GM21515 (cell line): ENCODE data around the gene ACKR4.
"Not testable (repeated sequence)": the region's sequence is repeated elsewhere in the genome, so short reads cannot be mapped to it uniquely, and the experiment has no call there.

Experiments used
- ATAC-seq: cut with Tn5 transposase; IDR thresholded peaks from one replicate; pipeline ENCODE4 v1.9.1; 2021; ENCODE audit not compliant: unreplicated experiment

The ACKR4 gene

DNA sequence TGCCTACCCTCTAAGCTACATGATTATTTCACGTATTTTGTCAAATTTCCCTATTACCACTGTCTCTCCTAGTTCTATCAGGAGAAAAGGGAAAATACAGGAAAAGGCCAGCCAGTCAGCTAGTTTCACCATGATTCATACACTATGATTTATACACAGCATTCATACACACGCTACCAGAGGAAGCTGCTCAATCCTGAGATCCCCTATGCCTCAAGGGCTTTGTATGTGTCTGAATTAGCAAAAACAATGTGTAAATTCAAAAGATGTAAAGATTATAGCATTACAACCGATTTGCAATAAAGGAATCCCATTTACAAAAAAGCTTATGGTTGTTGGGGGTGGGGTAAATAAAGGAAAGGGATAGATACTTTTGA is 3.1 kb upstream of the ACKR4 start:
- ATAC-seq, result no peak

DNA sequence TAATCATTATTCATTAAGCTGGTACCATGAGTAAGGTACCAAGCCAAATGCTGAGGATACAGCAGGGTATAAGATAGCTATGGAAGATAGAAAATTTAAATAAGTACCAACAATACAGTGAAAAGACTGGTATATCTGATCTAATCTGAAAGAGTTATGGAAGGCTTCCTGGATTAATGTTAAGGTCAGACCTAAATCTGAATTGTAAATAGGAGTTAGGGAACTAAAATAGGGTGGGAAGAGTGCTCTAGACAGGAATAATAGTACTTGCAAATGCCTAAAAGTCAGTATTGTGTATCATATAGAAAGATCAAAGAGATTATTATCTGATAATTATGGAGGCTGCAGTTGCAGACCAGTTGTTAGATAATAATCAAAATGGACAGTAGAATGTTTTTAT is 2.6 kb upstream of the ACKR4 start:
- ATAC-seq, result no peak

DNA sequence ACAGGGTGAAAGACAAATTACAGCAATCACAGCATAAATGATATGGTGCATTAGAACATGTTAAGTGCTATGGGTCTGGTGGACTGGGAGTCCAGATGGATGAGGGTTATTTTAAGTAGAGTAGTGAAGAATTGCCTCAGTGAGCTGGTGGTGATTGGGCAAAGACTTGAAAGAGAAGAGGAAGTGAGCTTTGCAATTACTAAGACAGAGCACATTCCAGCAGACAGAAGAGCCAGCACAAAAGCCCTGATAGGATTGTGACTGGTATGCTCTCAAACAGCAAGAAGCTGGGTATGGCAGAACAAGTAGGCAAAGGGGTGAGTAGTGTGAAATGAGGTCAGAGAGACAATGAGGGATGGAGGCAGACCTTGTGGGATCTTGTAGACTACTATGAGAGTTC is 2.1 kb upstream of the ACKR4 start:
- ATAC-seq, result no peak

DNA sequence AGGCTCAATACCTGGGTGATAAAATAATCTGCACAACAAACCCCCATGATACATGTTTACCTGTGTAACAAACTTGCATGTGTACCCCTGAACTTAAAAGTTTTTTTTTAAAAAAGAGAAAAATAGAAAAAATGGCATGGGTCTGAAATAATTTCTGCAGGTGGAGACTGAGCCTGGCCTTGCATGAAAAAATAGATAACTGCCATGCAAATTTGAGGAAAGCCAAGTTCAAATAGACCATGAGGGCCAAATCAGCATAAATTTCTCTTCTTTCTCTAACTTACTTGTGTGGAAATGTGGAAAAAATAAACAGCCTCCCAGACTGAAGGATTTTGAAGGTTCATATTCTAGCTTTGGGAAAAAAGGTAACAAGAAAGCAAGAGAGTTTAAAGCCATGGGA is 744 bp upstream of the ACKR4 start:
- no peak for ATAC-seq

DNA sequence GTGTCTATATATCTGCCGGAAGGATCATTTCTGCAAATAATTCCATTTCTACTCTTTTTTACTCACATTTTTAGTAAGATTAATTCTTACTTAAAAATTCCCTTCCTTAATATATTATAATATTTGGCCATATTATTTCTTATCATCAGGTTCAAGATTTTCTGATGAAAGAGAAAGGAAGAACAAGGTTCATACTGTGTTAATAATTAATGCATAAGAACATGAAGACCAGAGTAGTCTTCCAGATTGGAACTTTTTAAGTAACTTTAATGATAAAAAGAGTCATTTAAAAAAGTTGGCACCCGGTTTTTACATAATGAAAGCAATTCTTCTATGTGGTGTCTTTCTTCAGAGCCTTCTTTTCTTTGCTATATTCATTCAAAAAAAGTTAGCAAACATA is 590 bp downstream of the ACKR4 start:
- no peak for ATAC-seq

DNA sequence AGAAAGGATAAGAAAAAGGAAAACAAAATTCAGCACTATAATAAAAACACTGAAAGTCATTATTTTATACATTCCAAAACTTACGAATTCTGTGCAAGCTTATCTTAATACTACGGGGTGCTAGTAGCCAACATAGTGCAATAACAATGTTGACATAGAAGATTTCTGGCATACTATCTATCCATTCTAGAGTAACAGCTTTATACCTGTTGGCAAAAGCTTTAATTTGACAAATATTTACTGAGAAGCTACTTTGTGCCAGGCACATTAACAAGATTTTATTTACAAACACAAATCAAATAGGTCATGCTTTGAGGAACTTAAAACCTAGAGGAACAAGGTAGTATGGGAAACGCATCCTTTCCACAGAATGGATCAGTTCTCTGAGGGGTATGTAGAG is 1.1 kb downstream of the ACKR4 start:
- ATAC-seq, result no peak

DNA sequence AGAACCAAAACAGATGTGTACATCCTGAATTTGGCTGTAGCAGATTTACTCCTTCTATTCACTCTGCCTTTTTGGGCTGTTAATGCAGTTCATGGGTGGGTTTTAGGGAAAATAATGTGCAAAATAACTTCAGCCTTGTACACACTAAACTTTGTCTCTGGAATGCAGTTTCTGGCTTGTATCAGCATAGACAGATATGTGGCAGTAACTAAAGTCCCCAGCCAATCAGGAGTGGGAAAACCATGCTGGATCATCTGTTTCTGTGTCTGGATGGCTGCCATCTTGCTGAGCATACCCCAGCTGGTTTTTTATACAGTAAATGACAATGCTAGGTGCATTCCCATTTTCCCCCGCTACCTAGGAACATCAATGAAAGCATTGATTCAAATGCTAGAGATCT is 3.5 kb downstream of the ACKR4 start:
- ATAC-seq, result not testable (repeated sequence)

DNA sequence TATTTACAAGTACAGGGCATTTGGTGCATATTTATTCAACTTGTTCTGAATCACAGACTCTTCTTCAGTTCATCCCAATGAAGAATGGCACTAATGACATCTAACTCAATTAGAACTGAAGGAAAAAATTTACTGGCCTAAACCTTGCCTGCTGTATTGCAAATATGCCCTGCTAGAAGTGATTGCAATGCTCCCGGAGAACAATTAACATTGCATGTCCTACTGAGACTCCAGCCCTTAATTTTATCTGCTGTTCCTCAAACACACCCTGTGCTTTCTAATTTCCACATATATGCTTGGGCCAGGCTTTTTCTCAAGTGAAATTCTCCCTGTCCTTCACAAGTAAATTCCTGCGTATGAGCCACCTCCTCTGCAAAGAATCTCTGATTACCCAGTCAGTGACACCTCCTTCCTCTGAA is 8.3 kb downstream of the ACKR4 start:
- no peak for ATAC-seq

DNA sequence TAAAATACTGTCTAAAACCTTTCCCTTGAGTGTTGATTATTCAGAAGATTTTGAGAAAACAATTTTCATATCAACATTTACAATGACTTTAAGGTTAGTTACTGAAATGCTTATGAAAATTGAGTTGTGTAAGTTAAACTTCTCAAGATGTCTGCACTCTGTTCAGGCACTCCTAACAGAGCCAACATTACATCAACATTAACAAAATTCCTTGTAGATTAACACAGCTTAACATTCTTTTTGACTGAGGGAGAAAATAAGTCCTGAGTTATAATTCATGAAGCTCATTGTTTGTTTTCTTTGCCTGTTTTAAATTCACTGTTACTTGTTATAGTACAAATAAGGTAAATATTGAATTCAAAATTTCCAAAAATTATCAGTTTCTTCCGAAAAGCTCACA is 9.0 kb downstream of the ACKR4 start:
- no peak for ATAC-seq

DNA sequence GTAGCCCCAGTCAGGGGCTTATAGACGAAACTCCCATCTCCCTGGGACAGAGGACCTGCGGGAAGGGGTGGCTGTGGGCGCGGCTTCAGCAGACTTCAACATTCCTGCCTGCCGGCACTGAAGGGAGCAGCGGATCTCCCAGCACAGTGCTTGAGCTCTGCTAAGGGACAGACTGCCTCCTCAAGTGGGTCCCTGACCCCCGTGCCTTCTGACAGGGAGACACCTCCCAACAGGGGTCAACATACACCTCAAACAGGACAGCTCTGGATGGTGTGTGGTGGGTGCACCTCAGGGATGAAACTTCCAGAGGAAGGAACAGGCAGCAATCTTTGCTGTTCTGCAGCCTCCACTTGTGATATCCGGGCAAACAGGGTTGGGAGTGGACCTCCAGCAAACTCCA is 9.6 kb downstream of the ACKR4 start:
- ATAC-seq, result not testable (repeated sequence)

DNA sequence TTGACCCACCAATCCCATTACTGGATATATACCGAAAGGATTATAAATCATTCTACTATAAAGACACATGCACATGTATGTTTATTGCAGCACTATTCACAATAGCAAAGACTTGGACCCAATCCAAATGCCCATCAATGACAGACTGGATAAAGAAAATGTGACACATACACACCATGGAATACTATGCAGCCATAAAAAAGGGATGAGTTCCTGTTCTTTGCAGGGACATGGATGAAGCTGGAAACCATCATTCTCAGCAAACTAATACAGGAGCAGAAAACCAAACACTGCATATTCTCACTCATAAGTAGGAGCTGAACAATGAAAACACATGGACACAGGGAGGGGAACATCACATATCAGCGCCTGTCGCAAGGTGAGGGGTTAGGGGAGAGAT is 18.2 kb downstream of the ACKR4 start:
- ATAC-seq, result not testable (repeated sequence)

DNA sequence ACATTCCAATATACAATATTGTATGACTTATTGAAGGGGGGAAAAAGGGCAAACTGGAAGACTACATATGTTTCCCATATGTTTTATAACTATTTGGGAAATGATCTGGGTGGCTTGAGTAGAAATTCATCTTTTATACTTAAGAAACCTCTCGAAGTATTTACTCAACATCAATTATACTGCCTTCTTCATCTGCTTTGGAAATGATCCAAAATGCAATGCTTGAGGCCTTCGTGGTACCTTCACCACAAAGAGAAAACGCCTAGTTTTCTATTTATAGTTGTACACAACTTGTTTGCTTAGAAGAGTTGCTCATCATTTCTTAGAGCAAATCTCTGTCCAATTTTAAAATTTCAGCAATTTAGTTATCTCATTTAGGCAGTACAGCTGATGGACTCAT is 18.8 kb downstream of the ACKR4 start:
- no peak for ATAC-seq

DNA sequence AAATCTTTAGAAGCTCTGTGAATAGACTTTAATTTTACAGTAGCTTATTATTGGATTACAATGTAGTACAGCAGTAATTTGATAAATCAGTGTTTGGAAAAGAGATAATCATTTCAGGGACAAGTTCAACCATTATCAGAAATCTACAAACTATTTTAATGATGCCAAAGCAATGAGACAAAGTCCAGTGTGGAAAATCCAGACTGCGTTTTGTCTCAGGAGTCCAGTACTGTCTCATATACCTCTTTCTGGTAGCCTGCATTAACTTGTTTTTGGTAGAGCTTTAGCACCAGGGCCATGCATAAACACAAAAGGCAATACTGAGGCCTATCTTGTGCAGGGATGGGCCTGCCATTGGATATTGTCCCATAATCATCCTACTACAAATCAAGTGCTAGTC is 19.7 kb downstream of the ACKR4 start:
- ATAC-seq, result no peak

DNA sequence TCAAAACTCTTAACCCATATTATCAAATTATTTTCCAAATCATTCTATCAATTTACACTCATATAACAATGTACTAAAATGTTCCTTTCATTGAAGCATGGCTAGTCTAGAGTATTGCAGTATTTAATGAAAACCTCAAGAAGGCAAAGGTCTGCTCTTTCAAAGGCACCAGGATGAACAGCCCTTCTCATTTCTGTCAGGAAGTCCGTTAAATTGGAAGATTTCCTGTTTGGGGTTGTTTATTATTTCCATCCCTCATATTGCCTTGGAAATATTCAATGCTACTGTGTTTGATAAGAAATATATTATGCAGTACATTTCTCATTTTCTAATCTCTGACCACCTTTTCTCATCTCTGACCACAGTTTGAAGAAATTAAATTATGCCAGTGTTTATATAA is 25.1 kb downstream of the ACKR4 start:
- no peak for ATAC-seq

DNA sequence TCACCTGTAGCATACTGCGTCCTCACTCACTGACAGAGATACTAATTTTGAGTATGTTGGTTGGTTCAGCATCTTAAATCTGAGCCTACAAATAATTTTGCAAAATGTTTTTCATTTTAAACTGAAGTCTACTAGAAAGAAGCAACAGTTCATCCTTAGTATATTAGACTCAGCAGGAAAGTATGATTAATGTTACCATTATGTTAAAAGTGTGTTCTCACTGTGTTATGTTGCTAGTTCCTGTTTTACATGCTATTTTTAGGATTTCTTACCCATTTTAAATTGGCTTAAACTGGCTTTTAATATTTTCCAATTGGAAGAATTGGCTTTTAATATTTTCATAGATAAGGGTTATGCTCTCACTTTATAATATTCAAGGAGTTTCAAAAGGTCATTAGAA is 25.7 kb downstream of the ACKR4 start:
- no peak for ATAC-seq

DNA sequence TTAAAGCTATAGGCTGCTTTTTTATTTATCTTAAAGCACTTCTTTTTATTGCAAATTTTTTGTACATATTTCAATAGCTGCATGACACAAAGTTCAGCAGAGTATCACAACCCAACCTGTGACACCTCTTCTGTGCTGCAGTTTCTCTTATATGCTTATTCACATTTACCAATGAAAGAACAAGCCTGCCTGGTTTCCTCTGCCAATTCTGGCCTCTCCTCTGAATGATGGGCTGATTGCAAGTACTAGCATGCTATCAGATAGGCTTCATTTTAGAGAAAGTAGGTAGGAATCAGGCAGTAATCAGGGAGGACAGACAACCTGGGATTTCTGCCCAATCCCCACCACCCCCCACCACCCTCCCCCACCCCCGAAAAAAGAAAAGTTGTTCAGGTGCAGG is 26.6 kb downstream of the ACKR4 start:
- no peak for ATAC-seq

DNA sequence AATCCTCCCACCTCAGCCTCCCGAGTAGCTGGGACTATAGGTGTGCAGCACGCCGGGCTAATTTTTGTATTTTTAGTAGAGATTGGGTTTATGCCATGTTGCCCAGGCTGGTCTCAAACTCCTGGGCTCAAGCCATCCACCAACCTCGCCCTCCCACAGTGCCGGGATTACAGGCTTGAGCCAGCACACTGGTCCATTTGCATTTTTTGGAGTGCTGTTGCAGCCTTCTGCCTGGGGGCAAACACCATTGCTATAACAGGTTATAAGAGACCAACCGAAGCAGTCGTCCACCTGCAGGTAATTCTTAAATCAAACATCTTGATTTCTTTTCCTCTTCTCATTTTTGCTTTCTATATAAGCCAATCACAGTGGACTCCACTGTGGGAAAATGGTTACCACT is 27.7 kb downstream of the ACKR4 start:
- no peak for ATAC-seq

DNA sequence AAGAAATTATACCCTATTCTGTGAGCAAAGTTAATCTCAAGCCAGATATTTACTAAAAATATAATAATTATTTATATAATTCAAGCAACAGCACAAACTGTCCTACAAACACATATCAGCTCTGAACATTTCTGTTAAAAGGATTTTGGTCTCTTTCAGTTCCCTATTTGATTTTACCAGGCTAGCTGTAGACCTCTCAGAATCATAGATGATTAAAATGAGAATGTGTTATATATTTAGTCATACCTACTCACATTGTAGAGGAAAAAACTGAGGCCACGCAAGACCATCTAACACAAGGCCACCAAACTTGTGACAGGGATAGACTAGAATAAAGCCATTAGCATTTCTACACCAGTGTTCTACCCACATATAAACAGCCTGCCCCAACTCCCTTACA is 28.5 kb downstream of the ACKR4 start:
- peak; percentile 79 for ATAC-seq

DNA sequence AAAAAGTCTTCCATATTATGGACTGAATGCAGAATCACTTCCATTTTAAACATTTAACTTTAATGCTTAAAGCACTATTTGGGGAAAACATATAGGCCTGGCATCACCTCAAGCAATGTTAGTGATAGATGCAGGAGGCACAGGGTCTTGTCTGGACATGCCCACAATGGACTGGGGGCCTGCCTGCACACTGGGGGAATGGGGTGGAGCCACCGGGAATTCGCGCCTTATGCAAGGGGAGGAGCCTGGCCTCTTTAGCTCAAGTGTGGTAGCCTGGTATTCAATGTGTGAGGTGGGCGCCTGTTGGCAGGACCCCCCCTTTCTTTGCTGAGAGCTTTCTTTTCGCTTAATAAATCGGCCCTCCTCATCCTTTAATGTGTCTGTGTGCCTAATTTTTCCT is 29.9 kb downstream of the ACKR4 start:
- ATAC-seq, result no peak

DNA sequence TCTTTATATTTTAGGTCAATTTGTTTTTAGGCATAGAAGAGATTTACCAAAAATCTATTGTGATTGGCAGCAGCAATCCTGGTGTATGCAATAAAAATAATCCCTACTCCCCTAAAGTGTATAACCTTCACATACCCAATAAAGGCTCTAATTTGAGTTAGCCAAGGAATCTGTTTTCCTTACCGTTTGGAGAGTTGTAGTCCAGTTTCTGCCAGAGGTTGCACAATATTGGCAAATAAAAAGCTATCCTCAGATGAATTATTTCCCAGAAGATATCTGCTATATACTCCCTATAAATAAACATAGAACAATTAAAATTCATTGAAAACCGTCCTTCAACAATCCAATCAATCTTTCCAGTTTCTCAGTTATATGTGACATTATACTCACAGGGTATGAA is 31.1 kb downstream of the ACKR4 start:
- no peak for ATAC-seq

DNA sequence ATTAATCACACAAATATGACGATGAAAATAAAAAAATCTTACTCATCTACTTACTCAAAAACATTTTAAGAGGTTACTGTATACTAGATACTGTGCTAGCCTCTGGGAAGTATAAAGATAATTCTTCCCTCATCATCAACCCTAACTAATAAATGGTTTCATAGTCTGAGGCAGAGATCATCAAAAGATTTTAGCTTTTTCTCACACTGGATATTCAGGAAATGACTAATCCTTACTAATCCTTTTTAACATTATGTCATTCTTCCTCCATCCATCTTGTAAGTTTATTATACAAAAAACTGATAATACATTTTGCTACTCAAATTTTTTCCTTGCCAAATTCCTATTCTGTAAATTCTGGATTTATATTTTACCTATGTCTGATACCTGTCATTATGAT is 32.9 kb downstream of the ACKR4 start:
- no peak for ATAC-seq

DNA sequence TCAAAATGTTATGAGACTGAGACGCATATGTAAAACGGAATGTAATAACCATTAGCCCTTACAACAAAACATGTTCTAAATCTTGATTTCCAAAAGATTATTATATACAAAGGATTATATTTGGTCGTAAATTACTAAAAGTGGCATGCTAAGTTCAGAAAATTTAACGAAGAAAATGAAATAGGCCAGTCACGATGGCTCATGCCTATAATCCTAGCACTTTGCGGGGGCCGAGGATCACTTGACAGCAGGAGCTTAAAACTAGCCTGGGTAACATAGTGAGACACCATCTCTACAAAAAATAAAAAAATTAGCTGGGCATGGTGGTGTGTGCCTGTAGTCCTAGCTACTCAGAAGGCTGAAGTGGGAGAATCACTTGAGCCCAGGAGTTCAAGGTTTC is 33.5 kb downstream of the ACKR4 start:
- no peak for ATAC-seq

DNA sequence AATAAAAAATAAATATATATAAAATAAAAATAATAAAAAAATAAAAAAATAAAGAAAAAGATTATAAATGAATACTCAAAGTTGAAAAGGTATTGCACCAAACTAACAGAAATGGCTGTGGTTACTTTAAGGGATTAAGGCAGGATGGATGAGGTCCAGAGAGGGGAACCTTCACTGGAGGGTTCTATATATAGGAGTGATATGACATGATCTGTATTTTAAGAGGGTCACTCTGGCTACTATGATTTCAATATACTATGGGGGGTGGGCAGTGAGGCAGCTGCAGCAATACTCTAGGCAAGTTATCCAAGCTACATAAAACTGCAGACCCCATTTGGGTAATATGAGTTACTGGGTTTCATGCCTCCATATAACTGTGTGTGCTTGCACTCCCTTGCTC is 38.0 kb downstream of the ACKR4 start:
- no peak for ATAC-seq

DNA sequence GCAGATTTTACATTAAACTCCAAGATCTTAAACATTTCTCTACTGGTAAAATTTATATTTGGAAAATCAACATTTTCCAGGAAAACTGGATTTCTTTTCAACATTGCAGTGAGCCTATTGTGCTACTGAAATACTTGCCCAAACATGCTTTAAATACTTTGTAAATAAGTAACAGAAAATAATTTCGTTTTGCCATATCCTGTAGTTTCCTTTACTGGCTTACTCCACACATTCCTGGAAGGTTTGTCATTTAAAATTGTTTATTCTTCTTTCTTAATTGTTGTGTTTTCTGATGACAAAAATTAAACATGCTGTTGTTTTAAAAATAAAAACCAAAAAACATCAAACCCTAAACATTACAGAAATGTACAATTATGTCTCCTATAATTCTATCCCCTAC is 40.5 kb downstream of the ACKR4 start:
- ATAC-seq, result no peak
